Testis (tissue), 2 donors: ENCODE data around the gene CACYBP.

Source experiments
- CTCF ChIP-seq, 3 experiments: fragments of 450-650 bp in 2 of 3; fragments of 200-600 bp in 1 of 3; sonication (generic) in 1 of 3; IDR thresholded peaks; one replicate each; pipeline ENCODE4 v1.5.1; 2016 to 2019; ENCODE audit warnings: antibody characterized with exemption in 3 of 3, mild to moderate bottlenecking in 2 of 3, moderate library complexity in 1 of 3
- POLR2A ChIP-seq: fragments of 450-650 bp; IDR thresholded peaks from one replicate; pipeline ENCODE4 v1.6.1; 2017; ENCODE audit warnings: antibody characterized with exemption, mild to moderate bottlenecking, moderate library complexity

- TF ChIP-seq CTCF (IDR thresholded peaks at IDR 0.05) (no peak), POLR2A (no peak)
Observed at GRCh38 chr1:174995121-174995520, 4.6 kb upstream of the CACYBP start.
